Hematopoietic multipotent progenitor cell treated with erythropoietin and hydrocortisone succinate and interleukin-3 and kit ligand, for 15 days (in vitro differentiated cells): ENCODE measurements around the gene KRTAP2-2.
"Not testable (repeated sequence)": the region's sequence is repeated elsewhere in the genome, so short reads cannot be mapped to it uniquely, and the experiment has no call there.

Source experiments
- DNase-seq: peaks from one replicate; pipeline ENCODE4 v3.0.0-alpha.2; 2015; ENCODE audit warnings: low spot score

Gene KRTAP2-2

GRCh38 chr17:41064301-41064700, 9.3 kb upstream of the KRTAP2-2 start:
- no peak for DNase-seq

GRCh38 chr17:41063449-41063848, 8.4 kb upstream of the KRTAP2-2 start:
- DNase-seq: no peak

- DNase-seq: no peak
These were observed 6.9 kb upstream of the KRTAP2-2 start for GRCh38 chr17:41061964-41062363.

- no peak for DNase-seq
These were observed 5.1 kb upstream of the KRTAP2-2 start, which contains the start of gene KRTAP2-3 for GRCh38 chr17:41060052-41060604. Gene KRTAP2-3 (minus strand): TSS chr17:41060114. CDS start chr17:41060050, 64 bp downstream.

- not testable (repeated sequence) for DNase-seq
These were observed 4.4 kb upstream of the KRTAP2-2 start for GRCh38 chr17:41059276-41060051.

- no peak for DNase-seq
These were observed 3.7 kb upstream of the KRTAP2-2 start for GRCh38 chr17:41058741-41059140.

GRCh38 chr17:41057547-41057946, 2.5 kb upstream of the KRTAP2-2 start:
- DNase-seq: no peak

- not testable (repeated sequence) for DNase-seq
These were observed 474 bp downstream of the KRTAP2-2 start for GRCh38 chr17:41054556-41054955.

GRCh38 chr17:41054025-41054424, 1.0 kb downstream of the KRTAP2-2 start:
- DNase-seq: no peak

- DNase-seq: no peak
These were observed 2.5 kb downstream of the KRTAP2-2 start for GRCh38 chr17:41052566-41052965.

GRCh38 chr17:41049110-41049509, 5.9 kb downstream of the KRTAP2-2 start:
- DNase-seq: no peak

- DNase-seq: no peak
These were observed 6.6 kb downstream of the KRTAP2-2 start for GRCh38 chr17:41048441-41048840.

GRCh38 chr17:41046735-41047465, 8.1 kb downstream of the KRTAP2-2 start, which contains the start of gene KRTAP2-1:
Gene KRTAP2-1 (minus strand): TSS chr17:41047316. CDS start chr17:41047267, 49 bp downstream.
- not testable (repeated sequence) for DNase-seq

- no peak for DNase-seq
These were observed 12.1 kb downstream of the KRTAP2-2 start for GRCh38 chr17:41042953-41043352.

GRCh38 chr17:41040783-41041571, 14.1 kb downstream of the KRTAP2-2 start, which contains the start of gene KRTAP1-1:
Gene KRTAP1-1 (minus strand): TSS chr17:41041450. CDS start chr17:41041397, 53 bp downstream.
- DNase-seq: not testable (repeated sequence)

GRCh38 chr17:41037853-41038350, 17.1 kb downstream of the KRTAP2-2 start:
- no peak for DNase-seq

GRCh38 chr17:41034346-41034935, 20.6 kb downstream of the KRTAP2-2 start, which contains the start of gene KRTAP1-3:
Gene KRTAP1-3 (minus strand): TSS chr17:41034874. CDS start chr17:41034821, 53 bp downstream.
- DNase-seq: not testable (repeated sequence)

- no peak for DNase-seq
These were observed 25.3 kb downstream of the KRTAP2-2 start, which contains the start of gene KRTAP1-4 for GRCh38 chr17:41029633-41030245. Gene KRTAP1-4 (minus strand): TSS chr17:41030195. CDS start chr17:41030078, 117 bp downstream.

GRCh38 chr17:41026715-41027471, 28.1 kb downstream of the KRTAP2-2 start, which contains the start of gene KRTAP1-5:
Gene KRTAP1-5 (minus strand): TSS chr17:41027208. CDS start chr17:41027155, 53 bp downstream.
- DNase-seq: no peak

GRCh38 chr17:41024697-41025096, 30.3 kb downstream of the KRTAP2-2 start:
- no peak for DNase-seq
